DOHH2 (cell line): ENCODE data around the gene TAF11L14.
"Not testable (repeated sequence)": the region's sequence is repeated elsewhere in the genome, so short reads cannot be mapped to it uniquely, and the experiment has no call there.

Experiments
- CTCF ChIP-seq: fragments of 200-600 bp; sonication (generic); IDR thresholded peaks from one replicate; pipeline ENCODE4 v1.5.1; 2014; ENCODE audit warnings: antibody characterized with exemption, mild to moderate bottlenecking, low read depth, low read length; ENCODE audit not compliant: poor library complexity, severe bottlenecking
- EZH2phosphoT487 ChIP-seq: fragments of 200-600 bp; sonication (generic); IDR thresholded peaks from 2 replicates; pipeline ENCODE4 v1.6.1; 2017; ENCODE audit warnings: borderline replicate concordance, mild to moderate bottlenecking, antibody characterized with exemption, low read length, moderate library complexity, mixed read lengths

GRCh38 chr5:17585658-17586057 lies 48.6 kb upstream of the TAF11L14 start, which contains the start of gene TAF11L7:
- not testable (repeated sequence) for TF ChIP-seq CTCF, EZH2phosphoT487
